WTC11 (cell line): ENCODE results near the gene RPS6KA6. TPM values are rescaled to one million over a fixed set of nuclear protein-coding genes. Genes with fewer than 3 reads are reported as not detected.

Source experiments
- ATAC-seq: fragments of 200-7000 bp; cut with Tn5 transposase; 2 replicates; pipeline ENCODE4 v1.10.0; 2021; ENCODE audit warnings: mild to moderate bottlenecking, moderate library complexity
- CTCF ChIA-PET: fragments of 300-600 bp; sonication (Branson Sonifier 250); formaldehyde crosslinking; loops from one replicate; lab custom pipeline; 2021; ENCODE audit warnings: antibody characterized with exemption; lab: Charles Lee
- POLR2A ChIA-PET: fragments of 350-600 bp; sonication (Branson Sonifier 250); formaldehyde crosslinking; loops from one replicate; lab custom pipeline; 2021; ENCODE audit warnings: antibody characterized with exemption; lab: Charles Lee
- DNase-seq: peaks from one replicate; pipeline ENCODE4 v3.0.0; 2021; ENCODE audit warnings: low spot score
- H3K27ac Mint-ChIP-seq: 2 replicates; pipeline ENCODE4 v1.8.0; 2021; ENCODE audit warnings: mixed read lengths
- H3K27me3 Mint-ChIP-seq: 2 replicates; pipeline ENCODE4 v1.8.0; 2021; ENCODE audit warnings: low read depth, mild to moderate bottlenecking, moderate library complexity, mixed read lengths
- H3K36me3 Mint-ChIP-seq: 2 replicates; pipeline ENCODE4 v1.8.0; 2021; ENCODE audit warnings: mixed read lengths
- H3K4me1 Mint-ChIP-seq: 2 replicates; pipeline ENCODE4 v1.8.0; 2022; ENCODE audit warnings: mixed read lengths
- H3K4me3 Mint-ChIP-seq: 2 replicates; pipeline ENCODE4 v1.8.0; 2021; ENCODE audit warnings: mild to moderate bottlenecking, moderate library complexity, mixed read lengths
- H3K9me3 Mint-ChIP-seq: 2 replicates; pipeline ENCODE4 v1.8.0; 2021; ENCODE audit warnings: mixed read lengths
- AFF4 ChIP-seq: sonication (generic); formaldehyde crosslinking; IDR thresholded peaks from 2 replicates; pipeline ENCODE4 v1.8.1; 2023; ENCODE audit warnings: mild to moderate bottlenecking, missing genetic modification reagents, borderline replicate concordance
- CREB1 ChIP-seq: sonication (generic); formaldehyde crosslinking; IDR thresholded peaks from 2 replicates; pipeline ENCODE4 v1.8.0; 2023; ENCODE audit warnings: mild to moderate bottlenecking, missing genetic modification reagents
- EMX1 ChIP-seq: fragments of 250-450 bp; sonication (Bioruptor Pico); IDR thresholded peaks from 2 replicates; pipeline ENCODE4 v1.8.0; 2021; ENCODE audit warnings: mild to moderate bottlenecking
- ERG ChIP-seq: fragments of 250-450 bp; sonication (Bioruptor Pico); IDR thresholded peaks from 2 replicates; pipeline ENCODE4 v1.8.0; 2021; ENCODE audit warnings: mild to moderate bottlenecking
- HMGA2 ChIP-seq: fragments of 250-450 bp; sonication (Bioruptor Pico); IDR thresholded peaks from 2 replicates; pipeline ENCODE4 v1.4.0; 2021; ENCODE audit warnings: mild to moderate bottlenecking, moderate library complexity
- NFATC4 ChIP-seq: fragments of 250-450 bp; sonication (Bioruptor Pico); IDR thresholded peaks from 2 replicates; pipeline ENCODE4 v1.9.0; 2021; ENCODE audit warnings: mild to moderate bottlenecking
- TCF7 ChIP-seq: sonication (generic); formaldehyde crosslinking; IDR thresholded peaks from 2 replicates; pipeline ENCODE4 v1.8.0; 2022; ENCODE audit warnings: mild to moderate bottlenecking, low read depth, missing genetic modification reagents, moderate library complexity
- ZNF396 ChIP-seq: fragments of 250-450 bp; sonication (Bioruptor Pico); IDR thresholded peaks from 2 replicates; pipeline ENCODE4 v1.8.0; 2021; ENCODE audit warnings: mild to moderate bottlenecking, moderate library complexity, borderline replicate concordance
- ZSCAN18 ChIP-seq: fragments of 250-450 bp; sonication (Bioruptor Pico); IDR thresholded peaks from 2 replicates; pipeline ENCODE4 v2.1.2; 2022; ENCODE audit warnings: mild to moderate bottlenecking, moderate library complexity
- total RNA-seq: library from RNA; stranded (reverse); gene quantifications from 3 replicates; pipeline ENCODE4 v1.2.3, GENCODE V29; 2021
- TF ChIP-seq, protein P1 (sequence below): sonication (generic); formaldehyde crosslinking; IDR thresholded peaks from 2 replicates; pipeline ENCODE4 v1.8.0; 2023; ENCODE audit warnings: missing genetic modification reagents, mild to moderate bottlenecking, borderline replicate concordance
- TF ChIP-seq, protein P2 (sequence below): sonication (generic); formaldehyde crosslinking; IDR thresholded peaks from 2 replicates; pipeline ENCODE4 v1.8.0; 2022; ENCODE audit warnings: mild to moderate bottlenecking, missing genetic modification reagents
- TF ChIP-seq, protein P3 (sequence below): sonication (generic); formaldehyde crosslinking; IDR thresholded peaks from 2 replicates; pipeline ENCODE4 v1.8.1; 2022; ENCODE audit warnings: low read depth, mild to moderate bottlenecking, moderate library complexity, missing genetic modification reagents, borderline replicate concordance
- TF ChIP-seq, protein P4 (sequence below): sonication (generic); formaldehyde crosslinking; IDR thresholded peaks from 2 replicates; pipeline ENCODE4 v1.8.1; 2023; ENCODE audit warnings: mild to moderate bottlenecking, moderate library complexity, missing genetic modification reagents

RPS6KA6 gene
- total RNA-seq, 1 experiment from 2014 or later: 13.3 TPM

DNA sequence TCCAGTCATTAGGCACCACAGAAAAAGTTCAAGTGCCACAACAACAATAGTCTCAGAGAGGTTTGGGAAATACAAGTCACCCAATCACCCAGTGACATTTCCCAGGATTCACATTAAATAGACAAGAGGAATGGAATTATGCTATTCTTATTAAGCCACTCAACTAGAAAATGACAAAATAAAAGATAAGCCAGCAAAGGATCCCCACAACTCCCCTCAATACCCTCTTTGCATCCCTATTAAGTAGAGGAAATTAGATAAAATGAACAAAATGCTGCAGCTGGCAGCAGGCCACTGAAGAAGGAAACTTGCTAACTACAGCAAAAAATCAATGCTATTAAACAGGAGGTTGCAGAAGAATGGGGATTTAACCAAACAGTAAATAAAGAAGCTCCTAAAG is 35.3 kb upstream of the RPS6KA6 start:
- H3K36me3 Mint-ChIP-seq: no peaks in the 10 kb centered on the region
- no peaks in the 10 kb centered on the region for H3K27me3 Mint-ChIP-seq
- no peaks in the 10 kb centered on the region for H3K9me3 Mint-ChIP-seq

DNA sequence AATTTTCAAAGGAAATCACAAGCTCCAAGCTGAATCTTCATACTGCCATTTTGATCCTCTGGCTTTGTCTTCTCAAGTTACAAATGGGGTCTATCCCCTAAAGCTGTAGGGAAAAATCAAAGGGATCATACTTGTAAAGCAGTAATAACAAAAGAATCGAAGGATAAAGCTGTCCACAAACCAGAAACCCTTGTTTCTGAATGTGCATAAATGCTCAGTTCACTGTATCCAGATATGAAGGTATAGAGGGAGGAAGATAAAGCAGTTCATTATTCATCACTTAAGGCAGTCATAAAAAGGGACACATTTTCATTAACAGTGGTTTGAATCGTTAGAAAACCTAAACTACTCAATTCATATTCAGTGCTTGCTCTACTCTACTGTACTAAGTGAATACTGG is 33.2 kb upstream of the RPS6KA6 start:
- Mint-ChIP-seq H3K4me3 (no peak overlapping the region), H3K9me3 (no peaks in the 10 kb centered on the region), H3K4me1 (peaks cover 13% of the 10 kb centered on the region), H3K36me3 (no peaks in the 10 kb centered on the region), H3K27ac (no peak overlapping the region), H3K27me3 (no peaks in the 10 kb centered on the region)
- POLR2A ChIA-PET: no interaction called here
- DNase-seq (no peak), ATAC-seq (no peak)
- CTCF ChIA-PET: no interaction called here
- TF ChIP-seq TCF7 (CRISPR knock-in tag): no peak
- TF ChIP-seq, protein P1, sequence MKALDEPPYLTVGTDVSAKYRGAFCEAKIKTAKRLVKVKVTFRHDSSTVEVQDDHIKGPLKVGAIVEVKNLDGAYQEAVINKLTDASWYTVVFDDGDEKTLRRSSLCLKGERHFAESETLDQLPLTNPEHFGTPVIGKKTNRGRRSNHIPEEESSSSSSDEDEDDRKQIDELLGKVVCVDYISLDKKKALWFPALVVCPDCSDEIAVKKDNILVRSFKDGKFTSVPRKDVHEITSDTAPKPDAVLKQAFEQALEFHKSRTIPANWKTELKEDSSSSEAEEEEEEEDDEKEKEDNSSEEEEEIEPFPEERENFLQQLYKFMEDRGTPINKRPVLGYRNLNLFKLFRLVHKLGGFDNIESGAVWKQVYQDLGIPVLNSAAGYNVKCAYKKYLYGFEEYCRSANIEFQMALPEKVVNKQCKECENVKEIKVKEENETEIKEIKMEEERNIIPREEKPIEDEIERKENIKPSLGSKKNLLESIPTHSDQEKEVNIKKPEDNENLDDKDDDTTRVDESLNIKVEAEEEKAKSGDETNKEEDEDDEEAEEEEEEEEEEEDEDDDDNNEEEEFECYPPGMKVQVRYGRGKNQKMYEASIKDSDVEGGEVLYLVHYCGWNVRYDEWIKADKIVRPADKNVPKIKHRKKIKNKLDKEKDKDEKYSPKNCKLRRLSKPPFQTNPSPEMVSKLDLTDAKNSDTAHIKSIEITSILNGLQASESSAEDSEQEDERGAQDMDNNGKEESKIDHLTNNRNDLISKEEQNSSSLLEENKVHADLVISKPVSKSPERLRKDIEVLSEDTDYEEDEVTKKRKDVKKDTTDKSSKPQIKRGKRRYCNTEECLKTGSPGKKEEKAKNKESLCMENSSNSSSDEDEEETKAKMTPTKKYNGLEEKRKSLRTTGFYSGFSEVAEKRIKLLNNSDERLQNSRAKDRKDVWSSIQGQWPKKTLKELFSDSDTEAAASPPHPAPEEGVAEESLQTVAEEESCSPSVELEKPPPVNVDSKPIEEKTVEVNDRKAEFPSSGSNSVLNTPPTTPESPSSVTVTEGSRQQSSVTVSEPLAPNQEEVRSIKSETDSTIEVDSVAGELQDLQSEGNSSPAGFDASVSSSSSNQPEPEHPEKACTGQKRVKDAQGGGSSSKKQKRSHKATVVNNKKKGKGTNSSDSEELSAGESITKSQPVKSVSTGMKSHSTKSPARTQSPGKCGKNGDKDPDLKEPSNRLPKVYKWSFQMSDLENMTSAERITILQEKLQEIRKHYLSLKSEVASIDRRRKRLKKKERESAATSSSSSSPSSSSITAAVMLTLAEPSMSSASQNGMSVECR: no peak
- TF ChIP-seq, protein P2, sequence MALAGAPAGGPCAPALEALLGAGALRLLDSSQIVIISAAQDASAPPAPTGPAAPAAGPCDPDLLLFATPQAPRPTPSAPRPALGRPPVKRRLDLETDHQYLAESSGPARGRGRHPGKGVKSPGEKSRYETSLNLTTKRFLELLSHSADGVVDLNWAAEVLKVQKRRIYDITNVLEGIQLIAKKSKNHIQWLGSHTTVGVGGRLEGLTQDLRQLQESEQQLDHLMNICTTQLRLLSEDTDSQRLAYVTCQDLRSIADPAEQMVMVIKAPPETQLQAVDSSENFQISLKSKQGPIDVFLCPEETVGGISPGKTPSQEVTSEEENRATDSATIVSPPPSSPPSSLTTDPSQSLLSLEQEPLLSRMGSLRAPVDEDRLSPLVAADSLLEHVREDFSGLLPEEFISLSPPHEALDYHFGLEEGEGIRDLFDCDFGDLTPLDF (CRISPR knock-in tag): no peak
- no peak for TF ChIP-seq CREB1
- no peak for TF ChIP-seq ERG (CRISPR knock-in tag)
- TF ChIP-seq, protein P3, sequence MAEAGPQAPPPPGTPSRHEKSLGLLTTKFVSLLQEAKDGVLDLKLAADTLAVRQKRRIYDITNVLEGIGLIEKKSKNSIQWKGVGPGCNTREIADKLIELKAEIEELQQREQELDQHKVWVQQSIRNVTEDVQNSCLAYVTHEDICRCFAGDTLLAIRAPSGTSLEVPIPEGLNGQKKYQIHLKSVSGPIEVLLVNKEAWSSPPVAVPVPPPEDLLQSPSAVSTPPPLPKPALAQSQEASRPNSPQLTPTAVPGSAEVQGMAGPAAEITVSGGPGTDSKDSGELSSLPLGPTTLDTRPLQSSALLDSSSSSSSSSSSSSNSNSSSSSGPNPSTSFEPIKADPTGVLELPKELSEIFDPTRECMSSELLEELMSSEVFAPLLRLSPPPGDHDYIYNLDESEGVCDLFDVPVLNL (CRISPR knock-in tag): no peak
- no peak for TF ChIP-seq EMX1 (CRISPR knock-in tag)

More for the DNA sequence above, 35.3 kb upstream of the RPS6KA6 start:
- Mint-ChIP-seq H3K4me3 (no peak overlapping the region), H3K27ac (no peak overlapping the region), H3K4me1 (peaks cover 6% of the 10 kb centered on the region)
- DNase-seq: no peak
- CTCF ChIA-PET: no interaction called here
- POLR2A ChIA-PET: no interaction called here
- TF ChIP-seq, protein P4, sequence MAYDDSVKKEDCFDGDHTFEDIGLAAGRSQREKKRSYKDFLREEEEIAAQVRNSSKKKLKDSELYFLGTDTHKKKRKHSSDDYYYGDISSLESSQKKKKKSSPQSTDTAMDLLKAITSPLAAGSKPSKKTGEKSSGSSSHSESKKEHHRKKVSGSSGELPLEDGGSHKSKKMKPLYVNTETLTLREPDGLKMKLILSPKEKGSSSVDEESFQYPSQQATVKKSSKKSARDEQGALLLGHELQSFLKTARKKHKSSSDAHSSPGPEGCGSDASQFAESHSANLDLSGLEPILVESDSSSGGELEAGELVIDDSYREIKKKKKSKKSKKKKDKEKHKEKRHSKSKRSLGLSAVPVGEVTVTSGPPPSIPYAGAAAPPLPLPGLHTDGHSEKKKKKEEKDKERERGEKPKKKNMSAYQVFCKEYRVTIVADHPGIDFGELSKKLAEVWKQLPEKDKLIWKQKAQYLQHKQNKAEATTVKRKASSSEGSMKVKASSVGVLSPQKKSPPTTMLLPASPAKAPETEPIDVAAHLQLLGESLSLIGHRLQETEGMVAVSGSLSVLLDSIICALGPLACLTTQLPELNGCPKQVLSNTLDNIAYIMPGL (CRISPR knock-in tag): no peak
- no peak for TF ChIP-seq ZNF396 (CRISPR knock-in tag)
- TF ChIP-seq ZSCAN18: no peak
- TF ChIP-seq HMGA2 (CRISPR knock-in tag): no peak
- TF ChIP-seq NFATC4 (CRISPR knock-in tag): no peak
- no peak for TF ChIP-seq AFF4 (CRISPR knock-in tag)
- ATAC-seq: no peak
